ENCODE results near the gene FBXW8. TPM values are rescaled to one million over a fixed set of nuclear protein-coding genes. Genes with fewer than 3 reads are reported as not detected.

The FBXW8 gene
- total and polyA plus RNA-seq, 12 donors, result 2.4 to 11.3 (median 7.4) TPM

GRCh38 chr12:116969615-116970585, 59.1 kb downstream of the FBXW8 start:
- Histone ChIP-seq H3K4me3 (no peak overlapping the region), H3K27me3 (no peaks in the 10 kb centered on the region), H3K9me3 (no peaks in the 10 kb centered on the region), H3K36me3 (peaks cover 0 to 70% (median 13%) of the 10 kb centered on the region in 9 donors), H3K27ac (no peak overlapping the region), H3K4me1 (peaks cover 0 to 13% (median 0%) of the 10 kb centered on the region in 9 donors)
- intact Hi-C loops (cut with DNase I), result no loop called here
- ATAC-seq (peak in 7 of 8 donors; percentile 52 to 86 (median 75)), DNase-seq (peak; percentile 50 to 63)
- TF ChIP-seq CTCF (IDR thresholded peaks at IDR 0.05), result no peak
- WGBS, 2 donors, result 64 to 67% methylated on average over 30 of the region's 30 CpGs

GRCh38 chr12:116971222-116971621, 60.5 kb downstream of the FBXW8 start:
- Histone ChIP-seq H3K4me1 (peaks cover 0 to 13% (median 0%) of the 10 kb centered on the region in 9 donors), H3K36me3 (peaks cover 0 to 56% (median 11%) of the 10 kb centered on the region in 9 donors), H3K4me3 (no peak overlapping the region), H3K27ac (no peak overlapping the region), H3K27me3 (no peaks in the 10 kb centered on the region), H3K9me3 (no peaks in the 10 kb centered on the region)
- no peak for ATAC-seq
- intact Hi-C loops (cut with DNase I), result no loop called here
- no peak for TF ChIP-seq CTCF (IDR thresholded peaks at IDR 0.05)
- DNase-seq, result no peak
- 94 to 95% methylated on average over 4 of the region's 4 CpGs for WGBS, 2 donors

GRCh38 chr12:116975779-116976393, 65.1 kb downstream of the FBXW8 start:
- no peaks in the 10 kb centered on the region for H3K27me3 ChIP-seq
- H3K27ac ChIP-seq, result no peak overlapping the region
- H3K9me3 ChIP-seq, result no peaks in the 10 kb centered on the region
- H3K4me3 ChIP-seq, result no peak overlapping the region
- intact Hi-C loops (cut with DNase I), result no loop called here
- ATAC-seq, result no peak
- 94 to 95% methylated on average over 3 of the region's 3 CpGs for WGBS, 2 donors
- peaks cover 0 to 8% (median 0%) of the 10 kb centered on the region in 9 donors for H3K4me1 ChIP-seq
- no peak for TF ChIP-seq CTCF (IDR thresholded peaks at IDR 0.05)
- H3K36me3 ChIP-seq, result peaks cover 0 to 37% (median 6%) of the 10 kb centered on the region in 9 donors
- DNase-seq, result no peak
